Mucosa of rectum (tissue), 2 donors: ENCODE results near the gene CGB1.
"Not testable (repeated sequence)": the region's sequence is repeated elsewhere in the genome, so short reads cannot be mapped to it uniquely, and the experiment has no call there.

Experiments
- H3K27ac ChIP-seq, 2 donors: one replicate each; pipeline ENCODE4 v1.7.0; 2013; ENCODE audit warnings: inconsistent platforms in 2 of 2, low read depth in 2 of 2, low read length in 2 of 2
- H3K27me3 ChIP-seq, 2 donors: one replicate each; pipeline ENCODE4 v1.7.0; 2013; ENCODE audit warnings: low read length in 2 of 2; ENCODE audit not compliant: control insufficient read depth in 2 of 2, insufficient read depth in 2 of 2
- H3K36me3 ChIP-seq, 2 donors: one replicate each; pipeline ENCODE4 v1.7.0; 2013; ENCODE audit warnings: low read length in 2 of 2; ENCODE audit not compliant: control insufficient read depth in 2 of 2, insufficient read depth in 2 of 2
- H3K4me1 ChIP-seq, 2 donors: one replicate each; pipeline ENCODE4 v1.7.0; 2013; ENCODE audit warnings: low read length in 2 of 2, mild to moderate bottlenecking in 1 of 2; ENCODE audit not compliant: control insufficient read depth in 2 of 2, insufficient read depth in 2 of 2
- H3K4me3 ChIP-seq, 2 donors: one replicate each; pipeline ENCODE4 v1.7.0; 2013; ENCODE audit warnings: low read length in 2 of 2
- H3K9ac ChIP-seq, 2 donors: one replicate each; pipeline ENCODE4 v1.7.0; 2013; ENCODE audit warnings: low read length in 2 of 2, low read depth in 1 of 2, mild to moderate bottlenecking in 1 of 2
- H3K9me3 ChIP-seq, 2 donors: one replicate each; pipeline ENCODE4 v1.7.0; 2013; ENCODE audit warnings: low read length in 2 of 2; ENCODE audit not compliant: control insufficient read depth in 2 of 2
- donor health status: healthy.
- donor health status: Normal muscosa, but diverticular disease.

The CGB1 gene

DNA sequence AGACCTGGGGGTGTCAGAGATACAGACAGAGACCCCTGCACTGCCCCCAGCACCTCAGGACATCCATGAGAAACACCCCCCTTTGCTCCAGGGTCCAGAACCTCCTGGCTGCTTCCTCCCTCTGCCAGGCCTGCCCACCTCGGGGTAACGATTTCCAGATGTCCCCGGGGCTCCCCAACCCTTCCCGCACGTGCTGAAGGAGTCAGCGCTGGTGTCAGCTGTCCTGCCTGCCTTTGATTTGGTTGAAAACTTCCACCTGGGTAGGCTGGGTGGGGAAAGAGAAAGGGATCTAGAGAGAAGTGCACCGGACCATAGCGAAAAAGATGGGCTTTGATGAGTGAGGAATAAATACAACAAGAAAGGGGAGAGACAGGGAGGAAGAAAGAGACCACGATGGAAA, 22.4 kb upstream of the CGB1 start:
- peaks cover 11 to 20% of the 10 kb centered on the region in 2 donors for H3K4me1 ChIP-seq
- H3K36me3 ChIP-seq = no peaks in the 10 kb centered on the region
- no peak overlapping the region for H3K27ac ChIP-seq
- H3K9ac ChIP-seq = no peak overlapping the region
- H3K27me3 ChIP-seq = peaks cover 18 to 27% of the 10 kb centered on the region in 2 donors
- no peaks in the 10 kb centered on the region for H3K9me3 ChIP-seq
- no peak overlapping the region for H3K4me3 ChIP-seq

DNA sequence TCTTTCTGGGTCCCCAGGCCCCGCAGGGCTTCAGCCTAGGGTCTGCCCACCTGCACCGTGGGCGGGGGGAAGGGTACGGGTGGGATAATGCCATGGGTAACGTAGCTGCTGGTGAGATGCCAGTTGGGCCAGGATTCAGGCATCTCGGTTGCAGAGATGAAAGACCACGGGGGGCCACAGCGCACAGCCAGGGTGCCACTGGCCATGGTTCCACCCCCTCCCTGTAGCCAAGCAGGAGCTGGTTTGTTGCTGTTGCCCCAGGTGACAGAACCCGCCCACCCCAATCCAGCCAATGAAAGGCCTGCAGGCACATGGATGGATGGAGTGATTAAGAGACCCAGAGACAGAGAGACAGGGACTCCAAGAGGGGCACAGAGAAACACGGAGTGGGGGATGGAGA, 21.9 kb upstream of the CGB1 start:
- Histone ChIP-seq H3K4me1 (peaks cover 11 to 20% of the 10 kb centered on the region in 2 donors), H3K36me3 (no peaks in the 10 kb centered on the region), H3K27ac (no peak overlapping the region), H3K9ac (no peak overlapping the region), H3K27me3 (peaks cover 18 to 24% of the 10 kb centered on the region in 2 donors), H3K4me3 (no peak overlapping the region), H3K9me3 (no peaks in the 10 kb centered on the region)

DNA sequence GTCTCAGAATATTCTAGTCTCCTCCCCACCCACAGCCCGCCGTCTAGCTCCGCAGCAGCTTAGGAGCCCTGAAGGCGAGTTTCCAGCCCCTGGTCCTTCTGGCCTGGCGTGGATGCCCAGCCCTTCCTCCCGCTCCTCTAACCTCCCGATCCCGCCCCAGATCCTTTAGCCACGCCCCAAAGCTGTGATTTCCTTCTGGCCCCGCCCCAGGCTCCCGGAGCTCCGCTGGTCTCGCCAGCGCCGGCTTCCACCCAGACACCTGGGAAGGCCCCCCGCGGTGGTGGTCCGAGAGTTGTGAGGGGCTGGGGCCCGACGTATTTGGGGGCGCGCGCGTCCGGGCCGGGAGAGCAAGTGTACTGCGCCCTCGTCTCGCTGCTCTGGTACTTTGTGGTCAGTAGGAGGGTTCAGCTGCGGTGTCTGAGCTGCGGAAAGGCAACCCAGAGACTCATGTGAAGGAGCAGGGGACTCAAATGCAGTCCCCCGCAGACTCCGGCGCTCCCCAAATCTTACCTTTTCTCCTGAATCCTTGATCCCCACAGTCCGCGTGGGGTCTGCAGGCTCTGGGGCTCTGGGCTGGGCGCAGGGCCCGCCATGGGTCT, 21.0 kb upstream of the CGB1 start, which contains the start of gene CGB7:
Gene CGB7 (minus strand): TSS at position 114 of the 599 bp plus-strand sequence. CDS start 2,374 bp downstream, outside the sequence.
- no peak within 1 kb of the TSS for H3K27ac ChIP-seq
- peaks cover 11 to 20% of the 10 kb centered on the region in 2 donors for H3K4me1 ChIP-seq
- peak within 1 kb of the TSS; percentile 59 to 65 for H3K4me3 ChIP-seq

DNA sequence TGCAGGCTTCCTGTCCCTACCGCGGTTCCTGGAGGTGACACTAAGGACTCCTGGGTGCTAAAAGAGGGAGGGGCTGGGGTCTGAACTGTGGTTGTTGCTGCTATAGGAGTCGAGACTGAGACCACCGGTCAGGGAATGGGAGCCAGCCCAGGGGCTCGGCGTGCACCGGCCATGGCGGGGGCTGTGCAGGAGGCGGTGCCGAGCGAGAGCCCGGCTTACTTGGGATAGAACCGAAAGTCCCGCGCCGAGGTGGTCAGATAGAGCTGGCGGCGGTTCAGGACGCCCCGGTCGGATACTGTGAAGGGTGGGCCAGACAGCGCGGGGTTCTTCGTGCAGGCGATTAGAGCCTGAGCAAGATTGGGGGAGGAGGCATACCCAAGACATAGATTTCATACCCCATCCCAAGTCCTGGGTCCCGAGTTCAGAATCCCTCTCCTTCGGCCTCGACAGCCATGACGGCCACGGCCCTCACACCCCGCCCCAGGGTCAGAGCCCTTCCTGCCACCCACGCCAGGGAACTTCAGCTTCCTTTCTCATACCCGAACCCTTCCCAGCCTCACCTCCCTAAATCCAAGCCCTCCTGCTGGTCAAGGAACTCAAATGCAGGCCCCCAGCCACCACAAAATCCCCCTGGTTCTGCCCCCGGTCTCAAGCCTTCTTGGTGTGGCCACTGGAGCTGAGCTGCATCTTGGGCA, 20.4 kb upstream of the CGB1 start:
- not testable (repeated sequence) for H3K27ac ChIP-seq, H3K36me3 ChIP-seq, H3K9me3 ChIP-seq
- peaks cover 11 to 20% of the 10 kb centered on the region in 2 donors for H3K4me1 ChIP-seq
- peaks cover 18 to 24% of the 10 kb centered on the region in 2 donors for H3K27me3 ChIP-seq
- H3K4me3 ChIP-seq = peak overlapping the region; percentile 59 to 65
- H3K9ac ChIP-seq = peak overlapping the region in 1 of 2 donors; percentile 19

More for the DNA sequence above, 21.0 kb upstream of the CGB1 start, which contains the start of gene CGB7:
- peak within 1 kb of the TSS in 1 of 2 donors; percentile 19 for H3K9ac ChIP-seq
- H3K36me3 ChIP-seq = no peaks in the 10 kb centered on the region
- H3K9me3 ChIP-seq = no peaks in the 10 kb centered on the region
- peaks cover 18 to 24% of the 10 kb centered on the region in 2 donors for H3K27me3 ChIP-seq

DNA sequence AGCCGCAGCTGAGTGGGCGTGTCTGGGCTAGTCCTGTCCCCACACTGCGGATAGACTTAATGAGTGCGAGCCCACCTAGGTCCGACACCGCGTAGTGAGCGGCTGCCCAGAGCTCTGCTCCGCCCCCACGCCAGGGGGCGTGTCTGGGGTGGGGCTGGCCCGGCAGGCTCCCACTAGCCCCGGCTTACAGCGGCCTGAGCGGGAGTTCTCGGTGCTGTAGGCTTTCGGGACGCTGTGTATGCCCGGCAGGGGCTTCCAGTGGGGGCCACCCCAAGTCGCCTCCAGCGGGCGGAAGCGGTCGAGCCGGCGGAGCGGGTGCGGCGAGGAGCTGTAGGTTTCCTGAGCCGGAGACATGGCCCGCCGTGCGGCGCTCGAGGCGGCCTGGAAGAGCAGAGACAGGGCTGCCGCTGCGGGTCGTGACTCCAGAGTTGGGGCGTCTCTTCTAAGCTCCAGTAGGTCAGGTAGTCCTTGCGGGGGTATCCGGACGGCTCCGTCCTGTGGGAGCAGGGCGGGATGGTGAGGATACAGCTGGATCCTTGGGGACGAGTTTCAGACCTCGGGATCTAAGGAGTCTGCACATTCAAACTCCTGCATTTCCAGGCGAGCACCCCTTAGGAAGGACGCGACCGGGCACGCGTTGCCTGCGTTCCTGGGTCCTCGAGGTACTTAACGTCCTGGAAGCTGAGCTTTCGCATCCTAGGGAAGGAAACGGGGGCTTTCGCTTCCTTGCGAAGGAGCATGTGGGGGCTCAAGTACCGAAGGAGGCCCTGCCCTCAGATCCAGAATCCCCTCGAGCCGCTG, 19.6 kb upstream of the CGB1 start:
- Histone ChIP-seq H3K36me3 (no peaks in the 10 kb centered on the region), H3K9me3 (no peaks in the 10 kb centered on the region), H3K27ac (no peak overlapping the region), H3K4me3 (peak overlapping the region; percentile 59 to 65), H3K9ac (peak overlapping the region in 1 of 2 donors; percentile 19), H3K27me3 (peaks cover 18 to 24% of the 10 kb centered on the region in 2 donors), H3K4me1 (peaks cover 11 to 20% of the 10 kb centered on the region in 2 donors)

DNA sequence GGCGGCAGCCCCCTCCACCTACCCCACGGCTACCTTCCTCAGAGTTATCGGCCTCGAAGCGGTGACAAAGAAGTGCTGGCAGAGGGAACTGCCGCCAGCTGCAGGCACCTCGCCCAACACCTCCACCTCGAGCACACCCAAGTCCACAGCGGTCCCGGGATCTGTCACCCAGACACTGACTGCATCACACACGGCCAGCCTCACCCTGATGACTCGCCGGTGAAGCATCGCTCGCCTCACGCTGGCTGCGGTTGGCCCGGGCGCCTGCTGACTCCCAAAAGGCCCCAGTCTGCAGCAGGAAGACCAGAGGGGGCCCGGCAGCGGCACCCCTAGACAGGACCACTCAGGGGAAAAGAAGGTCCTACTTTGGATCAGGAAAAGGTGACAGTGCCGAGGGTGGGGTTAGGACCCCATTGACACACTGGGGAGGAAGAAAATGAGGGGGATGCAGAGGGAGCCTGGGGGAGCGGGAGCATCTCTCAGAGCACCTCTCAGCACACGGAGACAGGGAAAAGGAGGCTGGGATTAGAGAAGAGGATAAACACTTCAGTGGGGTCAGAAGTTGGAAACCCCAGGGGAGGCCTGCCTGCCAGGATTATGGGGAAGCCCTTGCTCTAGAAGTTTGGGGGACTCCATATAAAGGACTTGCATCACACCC, 13.8 kb upstream of the CGB1 start:
- not testable (repeated sequence) for H3K9ac ChIP-seq, H3K9me3 ChIP-seq, H3K27ac ChIP-seq, H3K4me1 ChIP-seq, H3K36me3 ChIP-seq, H3K4me3 ChIP-seq, H3K27me3 ChIP-seq

DNA sequence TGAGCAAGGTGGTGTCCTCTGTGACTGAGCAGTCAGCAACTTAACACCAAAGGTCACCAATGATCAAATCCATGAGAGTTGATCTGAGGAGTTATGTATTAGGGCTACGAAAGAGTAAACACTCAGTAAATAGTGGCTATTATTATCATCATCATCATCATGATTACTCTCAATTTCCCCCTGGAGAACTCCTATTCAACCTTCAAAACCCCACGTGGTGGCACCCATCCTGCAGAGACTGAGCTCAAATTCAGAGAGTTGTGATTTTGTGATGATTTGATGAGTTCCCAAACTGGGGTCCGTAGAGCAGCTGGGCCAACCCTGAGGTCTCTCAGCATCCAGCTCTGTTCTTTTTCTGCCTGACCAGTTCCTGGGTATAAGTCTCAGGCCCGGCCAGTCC, 13.1 kb upstream of the CGB1 start:
- not testable (repeated sequence) for H3K27me3 ChIP-seq, H3K27ac ChIP-seq, H3K4me3 ChIP-seq, H3K9ac ChIP-seq, H3K36me3 ChIP-seq, H3K4me1 ChIP-seq, H3K9me3 ChIP-seq

DNA sequence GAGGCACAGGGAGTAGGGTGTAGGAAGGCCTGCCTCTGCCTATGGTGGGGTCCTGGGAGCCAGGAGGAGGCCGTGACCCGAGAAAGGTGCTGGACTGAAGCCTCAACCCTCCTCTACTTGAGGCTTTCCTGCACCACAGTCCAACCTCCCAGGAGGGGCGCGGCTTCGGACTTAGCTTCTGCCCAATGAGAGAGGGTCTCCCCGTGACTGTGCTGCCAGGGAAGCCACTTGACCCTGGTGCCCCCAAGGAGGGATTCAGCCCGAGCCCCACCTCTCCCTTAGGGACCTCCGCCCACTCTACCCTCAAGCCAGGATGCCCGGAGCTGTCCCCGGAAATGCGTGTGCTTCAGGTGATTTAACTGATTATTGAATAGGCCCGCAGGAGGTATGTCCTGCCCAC, 12.3 kb upstream of the CGB1 start, which contains the start of gene CGB8:
Gene CGB8 (minus strand): TSS at position 101 of the 400 bp plus-strand sequence. CDS start 372 bp downstream, outside the sequence.
- H3K27me3 ChIP-seq, H3K4me3 ChIP-seq, H3K36me3 ChIP-seq, H3K9ac ChIP-seq, H3K9me3 ChIP-seq, H3K27ac ChIP-seq, H3K4me1 ChIP-seq: not testable (repeated sequence)

DNA sequence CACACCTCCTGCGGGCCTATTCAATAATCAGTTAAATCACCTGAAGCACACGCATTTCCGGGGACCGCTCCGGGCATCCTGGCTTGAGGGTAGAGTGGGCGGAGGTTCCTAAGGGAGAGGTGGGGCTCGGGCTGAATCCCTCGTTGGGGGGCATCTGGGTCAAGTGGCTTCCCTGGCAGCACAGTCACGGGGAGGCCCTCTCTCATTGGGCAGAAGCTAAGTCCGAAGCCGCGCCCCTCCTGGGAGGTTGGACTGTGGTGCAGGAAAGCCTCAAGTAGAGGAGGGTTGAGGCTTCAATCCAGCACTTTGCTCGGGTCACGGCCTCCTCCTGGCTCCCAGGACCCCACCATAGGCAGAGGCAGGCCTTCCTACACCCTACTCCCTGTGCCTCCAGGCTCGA, 6.9 kb upstream of the CGB1 start, which contains the start of gene CGB5:
Gene CGB5 (plus strand): TSS at position 301 of the 400 bp plus-strand sequence. CDS start 362 bp downstream, outside the sequence.
- not testable (repeated sequence) for H3K27me3 ChIP-seq, H3K4me3 ChIP-seq

More for the DNA sequence above, 6.9 kb upstream of the CGB1 start, which contains the start of gene CGB5:
- not testable (repeated sequence) for H3K27ac ChIP-seq, H3K36me3 ChIP-seq, H3K9me3 ChIP-seq, H3K9ac ChIP-seq, H3K4me1 ChIP-seq
